ENCODE data around the gene SCT.

SCT gene

GRCh38 chr11:643366-643765 is 16.4 kb upstream of the SCT start:
- no peak for DNase-seq

DNA sequence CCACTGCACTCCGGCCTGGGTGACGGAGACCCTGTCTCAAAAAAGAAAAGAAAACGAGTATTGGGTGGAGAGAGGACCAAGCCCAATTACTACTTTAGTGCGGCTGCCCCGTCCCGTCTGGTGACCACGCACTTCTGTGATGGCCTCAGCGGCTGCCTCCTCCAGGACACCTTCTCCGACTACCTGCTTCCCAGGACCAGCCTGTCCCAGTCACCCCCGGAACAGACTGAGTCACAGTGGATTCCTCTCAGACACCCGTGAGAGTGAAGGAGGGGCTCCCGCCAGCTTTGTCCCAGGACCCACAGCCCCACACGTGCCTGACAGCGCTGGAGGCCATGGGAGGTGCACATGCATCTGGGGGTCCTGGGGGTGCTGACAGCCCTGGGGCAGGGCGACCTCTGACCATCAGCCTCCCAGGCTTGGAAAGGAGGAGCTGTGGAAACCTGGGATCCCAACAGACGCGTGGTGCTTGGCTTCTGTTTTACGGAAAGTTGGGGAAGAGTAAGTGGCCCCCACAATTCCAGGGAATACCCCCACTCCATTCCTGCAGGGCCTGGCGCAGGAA is 14.9 kb upstream of the SCT start:
- DNase-seq, result no peak

DNA sequence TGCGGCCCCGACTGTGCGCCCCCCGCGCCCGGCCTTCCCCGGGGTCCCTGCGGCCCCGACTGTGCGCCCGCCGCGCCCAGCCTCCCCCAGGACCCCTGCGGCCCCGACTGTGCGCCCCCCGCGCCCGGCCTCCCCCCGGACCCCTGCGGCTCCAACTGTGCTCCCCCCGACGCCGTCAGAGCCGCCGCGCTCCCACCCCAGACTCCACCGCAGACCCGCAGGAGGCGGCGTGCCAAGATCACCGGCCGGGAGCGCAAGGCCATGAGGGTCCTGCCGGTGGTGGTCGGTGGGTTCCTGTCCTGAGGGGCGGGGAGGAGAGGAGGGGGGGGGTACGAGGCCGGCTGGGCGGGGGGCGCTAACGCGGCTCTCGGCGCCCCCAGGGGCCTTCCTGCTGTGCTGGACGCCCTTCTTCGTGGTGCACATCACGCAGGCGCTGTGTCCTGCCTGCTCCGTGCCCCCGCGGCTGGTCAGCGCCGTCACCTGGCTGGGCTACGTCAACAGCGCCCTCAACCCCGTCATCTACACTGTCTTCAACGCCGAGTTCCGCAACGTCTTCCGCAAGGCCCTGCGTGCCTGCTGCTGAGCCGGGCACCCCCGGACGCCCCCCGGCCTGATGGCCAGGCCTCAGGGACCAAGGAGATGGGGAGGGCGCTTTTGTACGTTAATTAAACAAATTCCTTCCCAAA is 13.2 kb upstream of the SCT start:
- no peak for DNase-seq

DNA sequence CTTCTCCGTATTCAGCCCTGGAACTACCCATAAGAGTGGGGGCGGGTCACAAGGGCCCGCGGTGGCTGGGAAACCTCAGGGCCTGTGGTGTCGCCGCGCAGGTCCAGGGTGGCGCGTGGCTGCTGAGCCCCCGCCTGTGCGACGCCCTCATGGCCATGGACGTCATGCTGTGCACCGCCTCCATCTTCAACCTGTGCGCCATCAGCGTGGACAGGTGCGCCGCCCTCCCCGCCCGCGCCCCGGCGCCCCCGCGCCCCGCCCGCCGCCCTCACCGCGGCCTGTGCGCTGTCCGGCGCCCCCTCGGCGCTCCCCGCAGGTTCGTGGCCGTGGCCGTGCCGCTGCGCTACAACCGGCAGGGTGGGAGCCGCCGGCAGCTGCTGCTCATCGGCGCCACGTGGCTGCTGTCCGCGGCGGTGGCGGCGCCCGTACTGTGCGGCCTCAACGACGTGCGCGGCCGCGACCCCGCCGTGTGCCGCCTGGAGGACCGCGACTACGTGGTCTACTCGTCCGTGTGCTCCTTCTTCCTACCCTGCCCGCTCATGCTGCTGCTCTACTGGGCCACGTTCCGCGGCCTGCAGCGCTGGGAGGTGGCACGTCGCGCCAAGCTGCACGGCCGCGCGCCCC is 12.5 kb upstream of the SCT start:
- no peak for DNase-seq

DNA sequence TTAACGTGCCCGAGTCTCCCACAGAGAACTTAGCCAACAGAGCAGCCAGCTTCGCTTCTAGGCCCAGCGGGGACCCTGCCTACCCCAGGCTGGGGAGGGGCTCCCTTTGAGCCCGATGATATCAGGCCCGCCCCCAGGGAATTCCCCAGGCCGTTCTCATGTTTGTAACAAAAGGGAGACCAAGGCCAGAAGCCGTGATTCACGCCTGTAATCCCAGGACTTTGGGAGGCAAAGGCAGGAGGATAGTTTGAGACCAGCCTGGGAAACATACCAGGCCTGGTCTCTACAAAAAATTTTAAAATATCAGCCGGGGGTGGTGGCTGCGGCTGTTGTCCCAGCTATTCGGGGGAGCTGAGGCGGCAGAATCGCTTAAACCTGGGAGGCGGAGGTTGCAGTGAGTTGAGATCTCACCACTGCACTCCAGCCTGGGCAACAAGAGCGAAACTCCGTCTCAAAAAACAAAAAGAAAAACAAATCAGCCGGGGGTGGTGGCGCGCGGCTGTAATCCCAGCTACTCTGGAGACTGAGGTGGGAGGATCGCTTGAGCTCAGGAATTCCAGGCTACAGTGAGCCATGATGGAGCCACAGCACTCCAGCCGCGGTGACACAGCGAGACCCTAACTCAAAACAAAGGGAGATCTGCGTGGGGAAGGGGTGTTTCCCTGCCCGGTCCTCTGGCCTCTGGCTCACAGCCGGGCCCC is 11.8 kb upstream of the SCT start:
- no peak for DNase-seq

DNA sequence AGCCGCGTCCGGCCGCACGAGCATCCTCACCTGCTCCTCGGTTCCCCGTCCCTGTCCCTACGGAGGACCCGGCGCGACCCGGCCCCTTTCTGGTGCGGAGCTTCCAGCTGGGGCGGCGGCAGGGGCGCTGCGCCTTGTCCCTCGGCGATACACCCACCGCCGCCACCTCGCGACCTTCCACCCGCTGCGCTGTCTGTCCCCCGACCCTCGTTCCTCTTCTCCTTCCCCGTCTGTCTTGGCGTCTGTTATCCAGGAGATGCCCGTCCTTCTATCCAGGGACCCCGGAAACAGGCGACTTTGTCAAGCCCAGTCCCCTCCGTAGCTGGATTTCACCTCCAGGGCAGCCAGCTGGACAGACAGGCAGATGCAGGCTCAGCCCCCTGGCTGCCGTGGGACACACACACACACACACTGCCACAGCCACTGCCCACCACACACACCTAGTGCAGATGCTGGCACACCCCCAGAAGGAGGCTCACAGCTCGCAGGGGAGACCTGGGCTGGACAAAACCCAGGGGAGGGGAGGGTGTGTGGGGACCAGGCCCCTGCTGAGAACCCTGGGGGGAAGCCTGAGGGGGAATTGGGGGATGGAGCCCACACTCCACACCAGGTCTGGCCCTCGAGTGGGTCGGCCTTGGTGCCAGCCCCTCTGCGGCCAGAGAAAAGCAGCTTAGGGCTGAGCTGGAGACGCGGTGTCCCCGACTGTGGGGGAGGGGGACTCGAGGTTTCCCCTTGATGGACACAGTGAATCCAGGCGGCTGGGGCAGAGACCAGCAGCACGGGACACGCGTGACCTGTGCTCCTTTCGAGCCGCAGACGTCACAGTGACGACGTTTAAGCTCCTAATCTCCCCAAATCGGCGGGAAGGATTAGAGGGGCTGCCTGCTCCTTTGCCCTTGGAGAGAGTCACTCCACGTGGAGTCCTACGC is 10.9 kb upstream of the SCT start:
- no peak for DNase-seq

DNA sequence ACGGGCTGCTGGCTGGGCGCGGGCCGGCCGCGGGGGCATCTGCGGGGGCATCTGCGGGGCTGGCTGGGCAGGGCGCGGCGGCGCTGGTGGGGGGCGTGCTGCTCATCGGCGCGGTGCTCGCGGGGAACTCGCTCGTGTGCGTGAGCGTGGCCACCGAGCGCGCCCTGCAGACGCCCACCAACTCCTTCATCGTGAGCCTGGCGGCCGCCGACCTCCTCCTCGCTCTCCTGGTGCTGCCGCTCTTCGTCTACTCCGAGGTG is 10.3 kb upstream of the SCT start:
- DNase-seq, result no peak

DNA sequence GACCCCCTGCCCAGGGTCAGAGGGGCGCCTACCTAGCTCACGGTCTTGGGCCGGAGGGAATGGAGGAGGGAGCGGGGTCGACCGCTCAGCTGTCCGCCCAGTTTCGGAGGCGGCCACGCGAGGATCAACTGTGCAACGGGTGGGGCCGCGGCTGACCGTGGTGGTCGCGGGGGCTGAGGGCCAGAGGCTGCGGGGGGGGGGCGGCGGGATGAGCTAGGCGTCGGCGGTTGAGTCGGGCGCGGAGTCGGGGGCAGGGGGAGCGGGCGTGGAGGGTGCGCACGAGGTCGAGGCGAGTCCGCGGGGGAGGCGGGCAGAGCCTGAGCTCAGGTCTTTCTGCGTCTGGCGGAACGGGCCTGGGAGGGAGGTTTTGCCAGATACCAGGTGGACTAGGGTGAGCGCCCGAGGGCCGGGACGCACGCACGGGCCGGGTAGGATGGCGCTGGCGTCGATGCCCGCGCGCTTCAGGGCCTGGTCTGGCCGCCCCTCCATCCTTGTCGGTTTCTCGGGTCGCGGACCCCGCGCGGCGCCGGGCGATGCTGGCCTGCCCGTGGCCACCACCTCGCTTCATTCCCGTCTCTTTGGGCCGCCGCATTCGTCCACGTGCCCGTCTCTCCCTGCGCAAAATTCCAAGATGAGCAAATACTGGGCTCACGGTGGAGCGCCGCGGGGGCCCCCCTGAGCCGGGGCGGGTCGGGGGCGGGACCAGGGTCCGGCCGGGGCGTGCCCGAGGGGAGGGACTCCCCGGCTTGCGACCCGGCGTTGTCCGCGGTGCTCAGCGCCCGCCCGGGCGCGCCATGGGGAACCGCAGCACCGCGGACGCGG is 9.7 kb upstream of the SCT start, which contains the start of gene DRD4:
TSS of gene DRD4 (plus strand) at position 759 of the 822 bp plus-strand sequence. CDS start at position 795, 36 bp downstream.
- DNase-seq, result no peak

- no peak for DNase-seq
Measured at GRCh38 chr11:635945-636510, 9.0 kb upstream of the SCT start.

- DNase-seq, result no peak
Measured at GRCh38 chr11:630871-631270, 3.9 kb upstream of the SCT start.

GRCh38 chr11:629237-629583 is 2.2 kb upstream of the SCT start:
- no peak for DNase-seq

- no peak for DNase-seq
Measured at GRCh38 chr11:628056-628455, 1.1 kb upstream of the SCT start.

GRCh38 chr11:627308-627576 is 261 bp upstream of the SCT start:
- no peak for DNase-seq

GRCh38 chr11:625636-626268 is 1.2 kb downstream of the SCT start:
- DNase-seq, result no peak

GRCh38 chr11:624705-625635 is 2.0 kb downstream of the SCT start, which contains the start of gene CDHR5:
TSS of gene CDHR5 (minus strand) at chr11:624955. CDS start at chr11:624902, 53 bp downstream.
- no peak for DNase-seq

- no peak for DNase-seq
Measured at GRCh38 chr11:623999-624704, 2.8 kb downstream of the SCT start.

DNA sequence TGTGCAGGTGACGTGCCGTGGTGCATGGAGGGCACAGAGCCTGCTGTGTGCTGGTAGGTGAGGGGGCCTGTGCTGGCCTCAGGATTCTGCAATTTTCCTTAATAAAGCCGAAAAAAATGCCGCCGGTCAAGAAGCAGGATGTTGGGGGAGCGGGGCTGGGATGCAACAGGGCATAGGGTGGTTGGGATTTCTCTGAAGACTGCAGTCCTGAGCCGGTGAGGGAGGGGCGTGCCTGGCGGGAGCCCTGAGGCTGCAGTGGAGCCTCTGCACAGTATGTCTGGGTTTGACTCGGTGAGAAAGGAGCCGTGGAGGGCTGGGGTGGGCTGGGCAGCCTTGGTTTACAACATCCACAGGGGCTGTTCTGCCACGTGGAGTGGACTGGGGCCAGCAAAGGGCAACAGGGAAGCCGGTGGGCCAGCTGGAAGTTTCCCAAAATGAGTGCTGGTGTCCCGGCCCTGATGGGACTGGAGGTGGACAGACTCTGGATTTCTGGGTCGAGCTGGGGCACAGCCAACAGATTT is 3.6 kb downstream of the SCT start:
- DNase-seq, result no peak

GRCh38 chr11:621838-622237 is 5.1 kb downstream of the SCT start:
- DNase-seq, result no peak
